HG03135 (cell line): Measurements from ENCODE around the gene GAL3ST2.
"Not testable (repeated sequence)": the region's sequence is repeated elsewhere in the genome, so short reads cannot be mapped to it uniquely, and the experiment has no call there.

Source experiments
- ATAC-seq: cut with Tn5 transposase; IDR thresholded peaks from one replicate; pipeline ENCODE4 v1.9.1; 2021; ENCODE audit warnings: mild to moderate bottlenecking, moderate library complexity; ENCODE audit not compliant: unreplicated experiment

Gene GAL3ST2

DNA sequence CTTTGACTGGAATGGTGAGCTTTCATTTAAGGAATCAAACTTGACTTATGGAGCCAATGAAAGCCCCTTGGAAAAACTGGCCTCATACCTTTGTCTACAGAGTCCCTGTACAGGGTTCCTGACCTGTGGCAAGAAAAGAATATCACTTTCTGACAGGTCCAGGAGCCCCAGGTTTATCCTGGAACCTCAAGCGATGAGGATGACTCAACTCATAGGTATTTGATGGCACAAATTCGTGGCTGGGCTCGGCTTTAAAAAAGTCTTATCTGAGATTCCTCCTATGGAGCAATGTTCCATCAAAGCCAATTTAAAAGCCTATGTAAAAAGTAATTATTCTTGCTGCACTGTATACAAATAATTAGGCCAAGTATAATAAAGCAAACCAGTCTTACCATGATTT is 14.8 kb downstream of the GAL3ST2 start:
- not testable (repeated sequence) for ATAC-seq

DNA sequence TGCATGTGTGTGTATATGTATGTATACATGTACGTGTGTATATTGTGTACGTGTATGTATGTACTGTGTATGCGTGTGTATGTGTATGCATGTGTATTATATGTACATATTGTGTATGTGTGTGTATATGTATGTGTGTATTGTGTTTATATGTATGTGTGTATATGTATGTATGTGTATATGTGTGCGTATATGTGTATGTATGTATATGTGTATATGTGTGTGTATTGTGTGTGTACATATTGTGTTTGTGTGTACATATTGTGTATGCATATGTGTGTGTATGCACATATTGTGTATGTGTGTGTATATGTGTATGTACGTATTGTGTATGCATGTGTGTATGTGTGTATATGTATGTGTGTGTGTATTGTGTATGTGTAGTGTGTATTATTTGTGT is 16.8 kb downstream of the GAL3ST2 start:
- no peak for ATAC-seq

DNA sequence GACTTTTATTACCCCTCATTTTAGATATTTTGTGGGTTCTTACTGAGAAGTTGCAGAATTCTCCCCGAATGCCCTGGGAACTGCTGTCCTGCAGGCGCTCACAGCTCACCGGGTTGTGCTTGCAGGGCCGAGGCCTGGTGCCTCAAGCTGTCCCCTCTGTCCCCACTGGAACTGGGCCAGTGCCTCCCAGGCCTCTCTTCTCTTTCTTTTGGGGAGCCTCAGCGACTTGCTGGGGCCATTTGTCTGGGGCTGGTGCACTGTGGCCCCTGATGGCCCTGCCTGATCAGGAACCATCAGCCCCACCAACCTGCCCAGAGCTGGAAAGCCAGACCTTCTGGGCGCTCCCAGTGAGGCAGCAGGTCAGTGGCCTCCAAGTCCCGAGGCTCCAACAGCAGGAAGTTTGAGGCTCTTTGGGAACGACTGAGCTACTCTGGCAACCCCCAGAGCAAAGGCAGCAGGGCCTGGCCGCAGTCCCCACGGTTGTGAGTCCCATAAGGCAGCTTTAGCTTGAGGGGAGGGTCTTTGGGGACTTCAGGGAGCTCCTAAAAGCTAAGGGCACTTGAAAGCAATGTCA is 17.7 kb downstream of the GAL3ST2 start:
- no peak for ATAC-seq

DNA sequence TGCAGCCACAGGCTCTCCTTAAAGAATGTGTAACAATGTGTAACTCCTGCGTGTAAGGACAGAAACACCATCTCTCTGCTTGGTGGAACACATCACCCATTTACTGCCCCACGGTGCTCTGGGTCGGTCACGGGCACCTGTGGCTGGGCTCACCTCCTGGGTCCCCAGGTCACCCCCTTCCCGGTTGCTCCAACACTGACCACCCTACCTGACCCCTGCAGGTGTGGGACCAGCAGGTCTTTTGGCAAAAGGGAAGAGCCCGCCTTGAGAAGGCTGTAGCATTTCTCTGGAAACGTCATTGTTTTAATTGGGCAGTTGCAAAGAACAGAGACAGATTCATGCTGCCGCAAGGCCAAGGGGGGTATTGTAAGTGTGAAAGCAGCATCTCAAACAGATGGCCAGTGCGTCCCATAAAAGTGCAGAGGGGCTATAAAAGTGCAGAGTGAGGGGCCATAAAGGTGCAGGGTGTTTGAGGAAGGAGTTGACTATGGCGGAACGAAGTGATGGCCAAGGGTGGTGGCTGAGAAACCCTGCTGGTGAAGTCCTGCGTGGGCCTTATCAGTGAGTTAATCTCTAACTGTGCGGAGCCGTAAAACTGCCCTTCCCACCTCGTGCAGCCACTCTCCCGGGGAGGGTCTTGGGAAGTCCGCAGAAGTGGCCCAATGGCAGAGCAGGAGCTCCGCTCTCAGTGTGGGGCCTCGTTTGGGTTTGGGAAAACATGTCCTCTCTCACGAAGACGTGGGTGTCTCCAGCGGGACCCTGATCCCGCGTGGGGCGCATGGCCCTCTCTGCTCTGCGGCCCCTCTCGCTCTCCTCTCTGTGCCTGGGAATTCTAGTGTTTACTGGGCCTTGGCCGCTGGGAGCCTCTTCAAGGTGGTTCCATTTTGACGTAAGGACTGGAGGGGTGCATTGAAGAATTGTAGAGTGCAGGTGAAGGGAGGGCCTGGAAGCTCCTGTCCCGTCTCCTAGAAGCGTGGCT is 18.7 kb downstream of the GAL3ST2 start:
- ATAC-seq: no peak

DNA sequence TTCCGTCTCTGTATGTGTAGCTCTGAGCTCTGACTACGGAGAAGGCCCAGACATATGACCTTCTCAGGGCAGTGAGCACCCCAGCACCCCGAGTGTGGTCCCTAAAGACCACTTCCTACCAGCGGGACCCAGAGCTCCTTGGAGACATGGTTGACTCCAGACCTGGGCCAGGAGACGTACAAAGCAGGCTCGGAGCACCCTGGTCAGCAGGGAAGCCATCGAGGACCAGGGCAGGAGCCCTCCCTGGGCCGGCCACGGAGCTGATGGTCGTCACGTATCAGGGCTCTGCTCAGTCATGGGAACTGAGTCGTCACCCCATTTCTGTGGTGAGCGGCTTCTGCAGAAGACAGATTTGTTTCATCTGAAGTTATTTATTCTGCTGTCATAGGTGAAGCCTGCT is 19.6 kb downstream of the GAL3ST2 start:
- ATAC-seq: no peak

DNA sequence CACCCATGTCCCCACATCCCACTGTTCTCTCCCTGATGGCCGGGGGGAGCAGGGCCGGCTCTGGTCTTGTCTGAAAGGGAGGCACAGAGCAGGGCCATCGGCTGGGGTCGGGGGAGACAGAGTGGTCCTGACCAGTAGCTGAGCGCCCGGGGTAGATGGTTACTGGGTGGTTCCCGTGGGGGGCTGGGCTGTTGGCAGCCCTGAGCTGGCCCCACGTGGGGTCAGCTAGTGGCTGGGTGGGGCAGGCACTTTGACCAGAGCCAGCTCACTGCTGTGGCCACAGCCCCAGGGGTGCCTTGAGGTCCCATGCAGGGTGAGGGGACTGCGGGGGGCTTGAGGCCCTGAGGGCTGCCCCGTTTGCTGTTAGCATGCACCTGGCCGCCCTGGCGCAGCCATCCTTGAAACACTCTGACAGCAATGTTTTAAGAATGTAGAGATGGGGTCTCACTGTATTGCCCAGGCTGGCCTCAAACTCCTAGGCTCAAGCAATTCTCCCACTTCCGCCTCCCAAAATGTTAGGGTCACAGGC is 20.1 kb downstream of the GAL3ST2 start:
- no peak for ATAC-seq

DNA sequence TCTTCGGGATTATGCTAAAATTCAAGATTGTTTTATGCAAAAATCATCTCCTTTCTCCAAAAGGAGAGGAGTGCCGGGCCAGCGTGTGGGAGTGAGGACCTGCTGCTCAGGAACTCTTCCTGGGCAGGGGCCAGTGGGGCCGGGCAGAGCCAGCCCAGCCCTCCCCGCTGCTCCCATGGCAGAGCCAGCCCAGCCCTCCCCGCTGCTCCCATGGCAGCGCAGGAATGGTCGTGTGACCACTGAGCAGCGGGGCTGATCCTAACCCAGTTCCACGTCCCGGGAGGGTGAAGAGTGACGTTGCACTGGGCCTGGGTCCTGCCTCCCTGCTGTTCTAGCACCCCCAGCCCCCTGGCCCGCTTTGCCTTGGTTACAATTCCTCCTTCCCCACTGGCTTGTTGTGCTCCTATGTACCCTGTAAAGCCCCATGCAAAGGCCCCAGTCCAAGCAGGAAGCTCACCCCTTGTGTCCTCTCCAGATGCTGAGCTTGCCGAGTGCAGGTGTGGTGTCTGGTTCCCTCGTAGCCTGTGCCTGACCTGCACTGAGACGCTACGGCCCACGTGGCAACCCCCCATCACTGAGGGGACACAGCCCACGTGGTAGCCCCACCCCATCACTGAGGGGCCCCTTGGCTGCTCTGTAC is 20.9 kb downstream of the GAL3ST2 start:
- no peak for ATAC-seq

GRCh38 chr2:241798081-241798630 is 21.5 kb downstream of the GAL3ST2 start:
- no peak for ATAC-seq

- no peak for ATAC-seq
Measured at GRCh38 chr2:241798631-241799521, 22.3 kb downstream of the GAL3ST2 start.

DNA sequence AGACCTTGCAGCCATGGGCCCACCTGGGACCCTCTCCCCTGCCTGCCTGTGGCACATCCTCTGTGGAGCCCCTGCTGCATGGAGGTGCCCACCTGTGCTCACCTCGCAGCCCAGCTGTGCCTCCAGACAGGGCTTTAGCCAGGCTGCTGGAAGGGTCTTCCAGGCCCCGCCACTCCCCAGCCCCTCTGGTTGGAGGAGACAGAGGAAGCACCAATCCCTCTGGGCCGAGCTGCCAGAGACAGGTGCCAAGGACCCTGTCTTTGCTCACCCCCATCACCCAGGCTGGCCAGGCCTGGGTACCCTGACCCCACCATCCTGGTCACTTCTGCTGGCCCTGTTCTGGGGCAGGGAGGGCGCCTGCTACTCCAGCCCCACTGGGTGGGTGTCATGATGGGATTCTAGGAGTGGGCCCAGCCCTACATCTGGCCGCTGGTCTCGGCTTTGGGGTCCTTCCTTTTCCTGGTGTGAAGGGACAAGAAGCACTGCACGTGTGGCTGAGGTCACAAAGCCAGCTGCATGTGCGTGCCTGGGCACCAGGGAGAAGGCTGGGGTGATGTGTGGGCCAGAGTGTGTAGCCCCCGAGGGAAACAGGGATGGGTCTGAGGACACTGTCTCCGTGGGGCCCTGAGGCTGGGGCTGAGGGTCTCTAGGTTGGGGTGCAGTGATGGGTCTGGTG is 23.0 kb downstream of the GAL3ST2 start:
- ATAC-seq: no peak

GRCh38 chr2:241800198-241800903 is 23.7 kb downstream of the GAL3ST2 start:
- not testable (repeated sequence) for ATAC-seq

- no peak for ATAC-seq
Measured at GRCh38 chr2:241801611-241802420, 25.2 kb downstream of the GAL3ST2 start.

DNA sequence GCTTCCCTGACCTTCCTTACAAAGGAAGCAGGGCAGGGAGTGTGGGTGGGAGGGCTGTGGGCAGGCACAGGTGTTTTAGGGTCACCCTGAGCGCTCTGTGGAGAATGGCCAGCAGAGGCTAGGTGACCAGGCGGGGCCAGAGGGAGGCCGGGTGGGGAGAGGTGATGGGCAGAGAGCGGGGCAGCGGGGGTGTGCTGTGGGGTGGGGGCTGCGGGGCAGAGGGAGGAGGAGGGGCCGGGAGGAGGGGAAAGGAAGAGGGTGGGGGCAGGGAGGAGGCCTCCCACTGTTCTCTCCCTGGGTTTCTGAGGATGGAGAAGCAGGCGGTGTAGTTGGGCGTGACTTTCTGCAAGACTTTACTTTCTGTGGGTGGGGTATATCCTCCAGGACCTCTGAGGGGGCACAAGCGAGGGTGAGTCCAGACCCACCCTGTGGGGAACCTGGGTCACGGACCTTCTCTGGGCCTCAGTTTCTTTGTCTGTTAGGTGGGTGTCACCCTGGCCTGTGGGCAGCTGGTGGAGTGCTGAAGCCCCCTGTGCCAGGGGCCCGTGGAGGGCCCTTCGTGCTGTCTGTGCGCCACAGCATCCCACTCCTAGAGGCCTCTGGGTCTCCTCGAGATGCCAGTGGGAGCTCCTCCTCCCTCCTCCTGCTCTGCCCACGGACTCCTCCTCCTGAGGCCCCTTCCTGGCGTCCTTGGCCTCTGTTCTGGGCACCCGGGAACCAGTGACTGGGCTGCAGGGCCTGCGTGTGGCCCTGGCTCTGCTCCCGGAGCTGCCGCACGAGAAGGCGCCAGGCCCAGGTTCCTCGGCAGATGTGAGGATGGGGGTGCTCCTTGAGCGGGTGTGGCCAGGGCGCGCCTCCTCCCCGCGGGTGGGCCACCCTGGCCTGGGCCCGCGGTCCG is 26.0 kb downstream of the GAL3ST2 start:
- no peak for ATAC-seq

DNA sequence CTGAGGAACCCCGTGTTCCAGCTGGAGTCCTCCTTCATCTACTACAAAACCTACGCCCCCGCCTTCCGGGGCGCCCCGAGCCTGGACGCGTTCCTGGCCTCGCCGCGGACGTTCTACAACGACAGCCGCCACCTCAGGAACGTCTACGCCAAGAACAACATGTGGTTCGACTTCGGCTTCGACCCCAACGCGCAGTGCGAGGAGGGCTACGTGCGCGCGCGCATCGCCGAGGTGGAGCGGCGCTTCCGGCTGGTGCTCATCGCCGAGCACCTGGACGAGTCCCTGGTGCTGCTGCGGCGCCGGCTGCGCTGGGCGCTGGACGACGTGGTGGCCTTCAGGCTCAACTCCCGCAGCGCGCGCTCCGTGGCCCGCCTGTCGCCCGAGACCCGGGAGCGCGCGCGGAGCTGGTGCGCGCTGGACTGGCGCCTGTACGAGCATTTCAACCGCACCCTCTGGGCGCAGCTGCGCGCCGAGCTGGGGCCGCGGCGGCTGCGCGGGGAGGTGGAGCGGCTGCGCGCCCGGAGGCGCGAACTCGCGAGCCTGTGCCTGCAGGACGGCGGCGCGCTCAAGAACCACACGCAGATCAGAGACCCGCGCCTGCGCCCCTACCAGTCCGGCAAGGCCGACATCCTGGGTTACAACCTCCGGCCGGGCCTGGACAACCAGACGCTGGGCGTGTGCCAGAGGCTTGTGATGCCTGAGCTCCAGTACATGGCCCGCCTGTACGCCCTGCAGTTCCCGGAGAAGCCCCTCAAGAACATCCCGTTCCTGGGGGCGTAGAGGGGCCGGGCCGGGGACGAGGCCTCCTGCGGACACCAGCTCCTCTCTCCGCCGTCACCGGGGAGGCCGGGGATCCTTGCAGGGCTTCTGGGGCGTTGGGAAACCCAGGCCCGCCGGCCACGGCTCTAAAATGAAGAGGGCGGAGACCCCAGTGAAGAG is 27.0 kb downstream of the GAL3ST2 start:
- no peak for ATAC-seq

GRCh38 chr2:241804326-241805229 is 28.0 kb downstream of the GAL3ST2 start:
- ATAC-seq: no peak
